Liver (tissue), 3 donors: ENCODE results near the gene ZC2HC1C.

ENCODE experiments used
- FOXA2 ChIP-seq: IDR thresholded peaks from 2 replicates; pipeline ENCODE4 v1.6.1; 2016; ENCODE audit warnings: antibody characterized with exemption
- GABPA ChIP-seq, 2 donors: IDR thresholded peaks in 1 of 2; conservative IDR thresholded peaks in 1 of 2; 2 replicates each; pipeline ENCODE4 v1.6.1; 2016; ENCODE audit warnings: antibody characterized with exemption in 2 of 2, mild to moderate bottlenecking in 1 of 2, moderate library complexity in 1 of 2
- RAD21 ChIP-seq, 2 donors: IDR thresholded peaks; 2 replicates each; pipeline ENCODE4 v1.6.1; 2016; ENCODE audit warnings: antibody characterized with exemption in 2 of 2, mild to moderate bottlenecking in 2 of 2
- REST ChIP-seq: IDR thresholded peaks from 2 replicates; pipeline ENCODE4 v1.6.1; 2016; ENCODE audit warnings: antibody characterized with exemption, mild to moderate bottlenecking
- TAF1 ChIP-seq: conservative IDR thresholded peaks from 2 replicates; pipeline ENCODE4 v1.6.1; 2016; ENCODE audit warnings: antibody characterized with exemption, mild to moderate bottlenecking
- TF ChIP-seq, protein P1 (sequence below): fragments of 150-350 bp; IDR thresholded peaks from 2 replicates; pipeline ENCODE4 v1.5.1; 2017; ENCODE audit warnings: improper control_type of control experiment, low read depth, low read length; ENCODE audit not compliant: missing input control
- TF ChIP-seq, protein P2 (sequence below): IDR thresholded peaks from 2 replicates; pipeline ENCODE4 v1.6.1; 2016; ENCODE audit warnings: antibody characterized with exemption
- donor health status: healthy.
- donor health status: healthy.

DNA sequence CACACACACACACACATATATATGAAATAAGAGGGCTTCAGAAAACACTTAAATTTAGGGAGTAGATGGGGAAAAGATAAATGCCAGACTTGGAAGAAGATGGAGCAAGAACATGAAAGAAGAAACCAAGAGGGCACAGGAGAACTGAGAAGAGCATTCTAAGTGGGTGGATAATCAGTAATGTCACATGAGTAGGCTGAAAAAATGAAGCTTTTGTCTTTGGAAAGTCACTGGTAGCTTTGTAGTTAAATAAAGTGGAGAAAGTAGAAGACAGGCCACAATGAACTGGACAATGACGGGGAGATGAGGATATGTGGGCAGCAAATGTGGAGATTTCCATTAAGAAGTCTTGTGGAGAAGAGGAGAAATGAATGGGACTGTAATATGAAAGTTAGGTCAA is 2.2 kb upstream of the ZC2HC1C start:
- no peak for TF ChIP-seq RAD21 (IDR thresholded peaks at IDR 0.05)
- TF ChIP-seq, protein P1, sequence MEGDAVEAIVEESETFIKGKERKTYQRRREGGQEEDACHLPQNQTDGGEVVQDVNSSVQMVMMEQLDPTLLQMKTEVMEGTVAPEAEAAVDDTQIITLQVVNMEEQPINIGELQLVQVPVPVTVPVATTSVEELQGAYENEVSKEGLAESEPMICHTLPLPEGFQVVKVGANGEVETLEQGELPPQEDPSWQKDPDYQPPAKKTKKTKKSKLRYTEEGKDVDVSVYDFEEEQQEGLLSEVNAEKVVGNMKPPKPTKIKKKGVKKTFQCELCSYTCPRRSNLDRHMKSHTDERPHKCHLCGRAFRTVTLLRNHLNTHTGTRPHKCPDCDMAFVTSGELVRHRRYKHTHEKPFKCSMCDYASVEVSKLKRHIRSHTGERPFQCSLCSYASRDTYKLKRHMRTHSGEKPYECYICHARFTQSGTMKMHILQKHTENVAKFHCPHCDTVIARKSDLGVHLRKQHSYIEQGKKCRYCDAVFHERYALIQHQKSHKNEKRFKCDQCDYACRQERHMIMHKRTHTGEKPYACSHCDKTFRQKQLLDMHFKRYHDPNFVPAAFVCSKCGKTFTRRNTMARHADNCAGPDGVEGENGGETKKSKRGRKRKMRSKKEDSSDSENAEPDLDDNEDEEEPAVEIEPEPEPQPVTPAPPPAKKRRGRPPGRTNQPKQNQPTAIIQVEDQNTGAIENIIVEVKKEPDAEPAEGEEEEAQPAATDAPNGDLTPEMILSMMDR: no peak
- TF ChIP-seq GABPA (IDR thresholded peaks at IDR 0.05 in 1 of 2, conservative IDR thresholded peaks at IDR 0.05 in 1 of 2): no peak
- TF ChIP-seq REST: no peak
- TF ChIP-seq TAF1: no peak
- no peak for TF ChIP-seq FOXA2
- TF ChIP-seq, protein P2, sequence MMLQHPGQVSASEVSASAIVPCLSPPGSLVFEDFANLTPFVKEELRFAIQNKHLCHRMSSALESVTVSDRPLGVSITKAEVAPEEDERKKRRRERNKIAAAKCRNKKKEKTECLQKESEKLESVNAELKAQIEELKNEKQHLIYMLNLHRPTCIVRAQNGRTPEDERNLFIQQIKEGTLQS: no peak
